HL-60 (cell line): ENCODE data around the gene LHFPL6.

Experiments
- CTCF ChIP-seq: IDR thresholded peaks from one replicate; pipeline ENCODE4 v1.5.1; 2011; ENCODE audit warnings: low read length, control low read depth, inconsistent platforms; ENCODE audit not compliant: insufficient read depth
- GABPA ChIP-seq: IDR thresholded peaks from 2 replicates; pipeline ENCODE4 v1.6.1; 2012; ENCODE audit warnings: low read depth
- POLR2AphosphoS5 ChIP-seq: IDR thresholded peaks from 2 replicates; pipeline ENCODE4 v1.6.1; 2012; ENCODE audit warnings: low read depth
- REST ChIP-seq: IDR thresholded peaks from 2 replicates; pipeline ENCODE4 v1.6.1; 2012; ENCODE audit warnings: low read depth; ENCODE audit not compliant: insufficient replicate concordance
- SPI1 ChIP-seq: IDR thresholded peaks from 2 replicates; pipeline ENCODE4 v1.6.1; 2012; ENCODE audit warnings: low read depth, mild to moderate bottlenecking, borderline replicate concordance

GRCh38 chr13:39557285-39557955 lies 45.6 kb downstream of the LHFPL6 start:
- TF ChIP-seq CTCF (no peak), POLR2AphosphoS5 (no peak), REST (no peak), SPI1 (no peak), GABPA (no peak)
